ENCODE data around the gene ZC3H12A. TPM values are rescaled to one million over a fixed set of nuclear protein-coding genes. Genes with fewer than 3 reads are reported as not detected.

ZC3H12A gene
- total RNA-seq, 4 donors from 2014 or later: 7.3 to 14.4 (median 10.6) TPM

GRCh38 chr1:37479255-37480124, 5.1 kb downstream of the ZC3H12A start:
- Histone ChIP-seq H3K4me3 (peak overlapping the region; percentile 1 to 80), H3K27ac (peak overlapping the region; percentile 19 to 96 (median 94)), H3K36me3 (peaks cover 0 to 67% of the 10 kb centered on the region in 2 donors), H3K9me3 (no peaks in the 10 kb centered on the region), H3K4me1 (peaks cover 0 to 73% (median 48%) of the 10 kb centered on the region in 3 donors), H3K27me3 (no peaks in the 10 kb centered on the region)
- WGBS, 2 donors (ENCODE audit: low coverage in 1 of 2): 0% methylated on average over 1 of the region's 22 CpGs
- no peak for TF ChIP-seq CTCF (IDR thresholded peaks at IDR 0.05)
- no peak for TF ChIP-seq EP300 (IDR thresholded peaks at IDR 0.05)
- peak; percentile 92 for TF ChIP-seq POLR2AphosphoS5 (IDR thresholded peaks at IDR 0.05)
- peak in 1 of 2 donors; percentile 22 for TF ChIP-seq POLR2A (IDR thresholded peaks at IDR 0.05)
- ATAC-seq: peak; percentile 76

- no CpG with 5 or more reads among the region's 5 CpGs for WGBS, 2 donors (ENCODE audit: low coverage in 1 of 2)
- Histone ChIP-seq H3K4me1 (peaks cover 0 to 78% (median 50%) of the 10 kb centered on the region in 3 donors), H3K27ac (peak overlapping the region in 3 of 4 donors; percentile 93 to 96 (median 96)), H3K27me3 (no peaks in the 10 kb centered on the region), H3K36me3 (peaks cover 0 to 72% of the 10 kb centered on the region in 2 donors), H3K4me3 (peak overlapping the region in 1 of 2 donors; percentile 80), H3K9me3 (no peaks in the 10 kb centered on the region)
- no peak for ATAC-seq
- TF ChIP-seq CTCF (IDR thresholded peaks at IDR 0.05): no peak
- TF ChIP-seq POLR2A (IDR thresholded peaks at IDR 0.05): no peak
- TF ChIP-seq POLR2AphosphoS5 (IDR thresholded peaks at IDR 0.05): no peak
- no peak for TF ChIP-seq EP300 (IDR thresholded peaks at IDR 0.05)
Observed at GRCh38 chr1:37480125-37480466, 5.7 kb downstream of the ZC3H12A start.

DNA sequence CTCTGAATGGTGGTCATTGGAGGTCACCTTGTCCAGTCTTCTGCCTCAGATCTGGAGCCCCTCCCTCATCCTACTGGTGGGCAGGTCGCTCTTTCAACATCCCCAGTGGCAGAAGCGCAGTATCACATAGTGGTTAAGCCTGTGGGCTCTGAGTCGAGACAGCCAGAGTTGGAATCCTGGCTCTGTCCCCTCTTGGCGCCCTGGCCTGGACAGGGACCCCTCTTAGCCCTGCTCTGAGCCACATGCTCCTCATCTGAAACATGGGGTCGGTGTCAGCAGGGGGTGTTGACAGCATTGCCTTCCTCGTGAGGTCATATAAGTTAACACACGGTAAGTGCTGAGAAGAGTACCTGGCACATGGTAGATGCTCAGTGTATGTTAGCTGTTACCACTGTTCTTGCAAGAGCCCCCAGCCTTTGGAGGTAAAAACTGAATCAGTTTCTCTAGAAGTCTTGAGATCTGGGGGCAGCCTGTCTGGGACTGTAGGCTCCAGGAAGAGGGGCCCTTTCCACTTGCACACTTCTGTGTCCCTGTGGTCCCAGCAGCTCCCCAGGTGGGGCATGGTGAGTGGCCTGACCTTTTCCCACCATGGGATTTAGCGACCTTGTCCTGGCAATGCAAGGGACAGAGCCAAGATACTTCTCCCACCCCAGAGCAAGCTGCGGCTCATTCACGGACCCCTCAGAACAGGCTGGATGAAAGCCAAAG, 6.4 kb downstream of the ZC3H12A start:
- H3K36me3 ChIP-seq: peaks cover 0 to 68% of the 10 kb centered on the region in 2 donors
- H3K27ac ChIP-seq: peak overlapping the region in 3 of 4 donors; percentile 93 to 96 (median 96)
- 77 to 100% methylated on average over 1 to 5 of the region's 10 CpGs for WGBS, 2 donors (ENCODE audit: low coverage in 1 of 2)

DNA sequence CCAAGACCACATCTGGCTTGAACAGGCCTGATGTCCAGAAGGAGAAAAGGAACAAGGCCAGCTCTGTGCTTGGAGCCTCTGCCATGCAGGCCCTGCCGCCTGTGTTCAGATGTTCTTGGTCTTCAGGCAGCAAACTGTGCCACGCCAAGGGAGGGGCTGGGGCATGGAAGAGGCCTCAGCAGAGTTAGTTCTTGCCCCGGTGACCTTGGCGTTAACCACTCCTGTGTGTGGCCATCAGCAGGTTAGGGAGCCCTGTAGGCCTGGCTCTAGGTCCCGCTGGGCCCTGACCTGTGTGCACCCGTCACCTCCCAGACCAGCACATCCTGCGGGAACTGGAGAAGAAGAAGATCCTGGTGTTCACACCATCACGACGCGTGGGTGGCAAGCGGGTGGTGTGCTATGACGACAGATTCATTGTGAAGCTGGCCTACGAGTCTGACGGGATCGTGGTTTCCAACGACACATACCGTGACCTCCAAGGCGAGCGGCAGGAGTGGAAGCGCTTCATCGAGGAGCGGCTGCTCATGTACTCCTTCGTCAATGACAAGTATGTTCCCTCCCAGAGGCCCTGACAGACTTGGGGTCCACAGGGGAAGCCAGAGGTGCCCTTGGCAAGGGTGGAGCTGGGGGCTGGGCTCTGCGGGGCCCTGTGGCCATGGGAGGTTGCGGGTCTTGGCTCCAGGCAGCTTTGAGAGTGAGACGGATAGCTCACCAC, 7.1 kb downstream of the ZC3H12A start:
- WGBS, 2 donors (ENCODE audit: low coverage in 1 of 2): 75 to 84% methylated on average over 2 to 15 of the region's 26 CpGs
- no peaks in the 10 kb centered on the region for H3K9me3 ChIP-seq
- peaks cover 0 to 64% of the 10 kb centered on the region in 2 donors for H3K36me3 ChIP-seq
- H3K4me1 ChIP-seq: peaks cover under 1 to 78% (median 52%) of the 10 kb centered on the region in 3 donors
- ATAC-seq: no peak
- peak overlapping the region in 3 of 4 donors; percentile 5 to 93 (median 6) for H3K27ac ChIP-seq
- H3K27me3 ChIP-seq: no peaks in the 10 kb centered on the region
- H3K4me3 ChIP-seq: no peak overlapping the region
- TF ChIP-seq CTCF (IDR thresholded peaks at IDR 0.05) (no peak), POLR2A (IDR thresholded peaks at IDR 0.05) (no peak)

More for the DNA sequence above, 6.4 kb downstream of the ZC3H12A start:
- H3K27me3 ChIP-seq: no peaks in the 10 kb centered on the region
- no peak overlapping the region for H3K4me3 ChIP-seq
- H3K9me3 ChIP-seq: no peaks in the 10 kb centered on the region
- H3K4me1 ChIP-seq: peaks cover 0 to 78% (median 51%) of the 10 kb centered on the region in 3 donors
- TF ChIP-seq EP300 (IDR thresholded peaks at IDR 0.05) (no peak), POLR2AphosphoS5 (IDR thresholded peaks at IDR 0.05) (no peak), CTCF (IDR thresholded peaks at IDR 0.05) (no peak), POLR2A (IDR thresholded peaks at IDR 0.05) (no peak)
- ATAC-seq: no peak

Data from gastroesophageal sphincter (tissue), 4 donors.